H9 (cell line): Measurements from ENCODE around the gene KCNG2. TPM values are rescaled to one million over a fixed set of nuclear protein-coding genes. Genes with fewer than 3 reads are reported as not detected.

Source experiments
- DNase-seq: peaks from one replicate; pipeline ENCODE4 v3.0.0-alpha.2; 2017
- H2AFZ ChIP-seq: one replicate; pipeline ENCODE4 v1.6.1; 2013; ENCODE audit warnings: mild to moderate bottlenecking, low read length, control low read depth, moderate library complexity
- H2AK5ac ChIP-seq: 2 replicates; pipeline ENCODE4 v1.6.1; 2013; ENCODE audit warnings: low read length, control low read depth, mixed read lengths; ENCODE audit not compliant: insufficient read length
- H2BK120ac ChIP-seq: one replicate; pipeline ENCODE4 v1.6.1; 2013; ENCODE audit warnings: low read depth, mild to moderate bottlenecking, low read length, control low read depth, inconsistent platforms; ENCODE audit not compliant: poor library complexity, severe bottlenecking
- H2BK12ac ChIP-seq: 2 replicates; pipeline ENCODE4 v1.6.1; 2013; ENCODE audit warnings: low read length, control low read depth, mixed read lengths, low read depth; ENCODE audit not compliant: insufficient read length
- H2BK15ac ChIP-seq: 2 replicates; pipeline ENCODE4 v1.6.1; 2013; ENCODE audit warnings: low read depth, low read length, control low read depth
- H2BK20ac ChIP-seq: one replicate; pipeline ENCODE4 v1.6.1; 2013; ENCODE audit warnings: low read depth, mild to moderate bottlenecking, low read length, control low read depth, inconsistent platforms; ENCODE audit not compliant: poor library complexity, severe bottlenecking
- H2BK5ac ChIP-seq: 2 replicates; pipeline ENCODE4 v1.6.1; 2013; ENCODE audit warnings: low read length, control low read depth, mixed read lengths; ENCODE audit not compliant: insufficient read length
- H3K14ac ChIP-seq: 2 replicates; pipeline ENCODE4 v1.6.1; 2013; ENCODE audit warnings: low read length, control low read depth; ENCODE audit not compliant: insufficient read depth
- H3K18ac ChIP-seq: 2 replicates; pipeline ENCODE4 v1.6.1; 2013; ENCODE audit warnings: low read depth, mild to moderate bottlenecking, mixed read lengths, low read length, control low read depth; ENCODE audit not compliant: insufficient read length
- H3K23ac ChIP-seq: 2 replicates; pipeline ENCODE4 v1.6.1; 2013; ENCODE audit warnings: low read length, control low read depth, mixed read lengths, low read depth; ENCODE audit not compliant: insufficient read length
- H3K23me2 ChIP-seq: 2 replicates; pipeline ENCODE4 v1.6.1; 2013; ENCODE audit warnings: low read depth, mild to moderate bottlenecking, mixed read lengths, low read length, control low read depth; ENCODE audit not compliant: insufficient read length, poor library complexity, severe bottlenecking
- H3K27ac ChIP-seq: 2 replicates; pipeline ENCODE4 v1.5.1; 2013; ENCODE audit warnings: low read length, control low read depth, mixed read lengths, low read depth; ENCODE audit not compliant: insufficient read length
- H3K27me3 ChIP-seq: 2 replicates; pipeline ENCODE4 v1.6.1; 2013; ENCODE audit warnings: low read length, control low read depth, inconsistent platforms; ENCODE audit not compliant: insufficient read depth
- H3K4ac ChIP-seq: 2 replicates; pipeline ENCODE4 v1.6.1; 2013; ENCODE audit warnings: low read depth, mild to moderate bottlenecking, control low read depth, inconsistent platforms, low read length, moderate library complexity
- H3K4me1 ChIP-seq: 2 replicates; pipeline ENCODE4 v1.6.1; 2013; ENCODE audit warnings: low read length, control low read depth, inconsistent platforms; ENCODE audit not compliant: insufficient read depth
- H3K4me2 ChIP-seq: 2 replicates; pipeline ENCODE4 v1.6.1; 2013; ENCODE audit warnings: low read length, control low read depth, mixed read lengths; ENCODE audit not compliant: insufficient read length, insufficient read depth
- H3K56ac ChIP-seq: 2 replicates; pipeline ENCODE4 v1.6.1; 2013; ENCODE audit warnings: low read depth, mild to moderate bottlenecking, mixed read lengths, low read length, control low read depth; ENCODE audit not compliant: insufficient read length
- H3K79me1 ChIP-seq: 2 replicates; pipeline ENCODE4 v1.6.1; 2013; ENCODE audit warnings: low read depth, mild to moderate bottlenecking, moderate library complexity, low read length, control low read depth, inconsistent platforms; ENCODE audit not compliant: insufficient read depth, poor library complexity, severe bottlenecking
- H3K79me2 ChIP-seq: 2 replicates; pipeline ENCODE4 v1.6.1; 2013; ENCODE audit warnings: low read length, control low read depth, inconsistent platforms; ENCODE audit not compliant: insufficient read depth
- H3K9ac ChIP-seq: 2 replicates; pipeline ENCODE4 v1.6.1; 2013; ENCODE audit warnings: low read length, control low read depth, mixed read lengths; ENCODE audit not compliant: insufficient read length; ENCODE audit errors: extremely low read depth
- H3K9me3 ChIP-seq: one replicate; pipeline ENCODE4 v1.6.1; 2013; ENCODE audit warnings: low read depth, low read length, inconsistent platforms; ENCODE audit not compliant: control insufficient read depth
- H3T11ph ChIP-seq: one replicate; pipeline ENCODE4 v1.6.1; 2013; ENCODE audit warnings: mild to moderate bottlenecking, low read length, control low read depth, inconsistent platforms
- H4K20me1 ChIP-seq: one replicate; pipeline ENCODE4 v1.6.1; 2013; ENCODE audit not compliant: control insufficient read depth, insufficient read length, insufficient read depth
- H4K5ac ChIP-seq: 2 replicates; pipeline ENCODE4 v1.6.1; 2013; ENCODE audit warnings: low read depth, mild to moderate bottlenecking, mixed read lengths, low read length, control low read depth; ENCODE audit not compliant: insufficient read length
- H4K8ac ChIP-seq: replicated peaks from 2 replicates; pipeline ENCODE4 v1.6.1; 2013; ENCODE audit warnings: low read length, control low read depth, mixed read lengths, low read depth; ENCODE audit not compliant: insufficient read length
- H4K91ac ChIP-seq: 2 replicates; pipeline ENCODE4 v1.6.1; 2013; ENCODE audit warnings: low read depth, mild to moderate bottlenecking, moderate library complexity, mixed read lengths, low read length, control low read depth; ENCODE audit not compliant: insufficient read length
- H3K27ac Mint-ChIP-seq, 3 experiments: 2 replicates in 2 of 3; 3 replicates in 1 of 3; pipeline ENCODE4 v1.8.0; 2020 to 2021; ENCODE audit warnings: mixed read lengths in 3 of 3, mild to moderate bottlenecking in 1 of 3, moderate library complexity in 1 of 3
- H3K27me3 Mint-ChIP-seq: 2 replicates; pipeline ENCODE4 v1.8.0; 2021; ENCODE audit warnings: low read depth, mild to moderate bottlenecking, moderate library complexity, mixed read lengths
- H3K36me3 Mint-ChIP-seq, 3 experiments: 2 replicates in 2 of 3; 3 replicates in 1 of 3; pipeline ENCODE4 v1.8.0; 2020 to 2021; ENCODE audit warnings: low read depth in 3 of 3, mixed read lengths in 3 of 3; ENCODE audit not compliant: insufficient read depth in 1 of 3
- H3K4me1 Mint-ChIP-seq, 2 experiments: 2 replicates each; pipeline ENCODE4 v1.8.0; 2020; ENCODE audit warnings: mixed read lengths in 2 of 2
- H3K4me3 Mint-ChIP-seq, 2 experiments: 2 replicates in 1 of 2; 3 replicates in 1 of 2; pipeline ENCODE4 v1.8.0; 2020 to 2021; ENCODE audit warnings: mild to moderate bottlenecking in 2 of 2, mixed read lengths in 2 of 2, moderate library complexity in 1 of 2
- H3K9me3 Mint-ChIP-seq, 2 experiments: 2 replicates in 1 of 2; 3 replicates in 1 of 2; pipeline ENCODE4 v1.8.0; 2020; ENCODE audit warnings: mild to moderate bottlenecking in 2 of 2, mixed read lengths in 2 of 2, moderate library complexity in 1 of 2
- CTCF ChIP-seq: fragments of 200-600 bp; sonication (generic); conservative IDR thresholded peaks from 3 replicates; pipeline ENCODE4 v1.8.0; 2021; ENCODE audit warnings: antibody characterized with exemption, mild to moderate bottlenecking
- WGBS: extraction: QIAGEN DNeasy Blood & Tissue Kit; methylation state at CpG from one replicate; pipeline ENCODE4 v1.1.7; 2013; ENCODE audit warnings: missing lambda C conversion rate, low lambda C conversion rate, mixed read lengths; ENCODE audit not compliant: insufficient read length; ENCODE audit errors: extremely low coverage; 5-methylcytosine and 5-hydroxymethylcytosine counted together
- total RNA-seq: library from RNA; stranded (reverse); gene quantifications from 2 replicates; pipeline ENCODE4 v1.2.1, GENCODE V29; 2021

The KCNG2 gene
- total RNA-seq, 1 experiment from 2014 or later = 0.15 TPM

DNA sequence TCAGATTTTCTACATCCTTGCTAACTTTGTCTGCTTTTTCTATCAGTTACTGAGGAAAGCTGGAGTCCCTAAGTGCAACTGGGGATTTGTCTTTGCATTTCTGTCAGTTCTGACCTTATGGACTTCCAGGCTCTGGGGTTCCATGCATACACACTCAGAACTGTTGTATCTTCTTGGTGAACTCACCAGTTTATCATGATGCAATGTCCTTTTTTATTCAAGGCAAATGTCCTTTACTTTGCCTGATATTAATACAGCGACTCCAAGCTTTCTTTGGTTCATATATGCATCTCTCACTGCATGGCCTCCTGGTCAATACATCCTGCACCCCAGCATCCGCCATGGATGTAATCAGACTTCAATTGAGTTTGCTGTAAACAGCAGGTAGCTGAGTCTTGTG is 109.0 kb downstream of the KCNG2 start:
- no peak overlapping the region for H2BK20ac ChIP-seq
- Mint-ChIP-seq H3K27me3 (peaks cover 1% of the 10 kb centered on the region), H3K27ac (no peak overlapping the region), H3K36me3 (peaks cover 7 to 31% (median 13%) of the 10 kb centered on the region in 3 experiments), H3K4me3 (no peak overlapping the region), H3K9me3 (peaks cover 5 to 16% of the 10 kb centered on the region in 2 experiments), H3K4me1 (0 out of 4 replicates have a peak, but pooled peaks cover 0 to 8% of the 10 kb centered on the region in 2 experiments)
- no peak overlapping the region for H3K14ac ChIP-seq
- H2BK120ac ChIP-seq = no peak overlapping the region
- no peak overlapping the region for H3K56ac ChIP-seq
- H4K91ac ChIP-seq = no peak overlapping the region
- H4K8ac ChIP-seq = no peak overlapping the region
- H3K23ac ChIP-seq = no peak overlapping the region
- H3K4me1 ChIP-seq = no peaks in the 10 kb centered on the region
- TF ChIP-seq CTCF = no peak
- H3T11ph ChIP-seq = no peak overlapping the region
- H4K5ac ChIP-seq = no peak overlapping the region
- no peak overlapping the region for H3K9ac ChIP-seq
- no CpG with 5 or more reads among the region's 2 CpGs for WGBS
- H3K23me2 ChIP-seq = no peaks in the 10 kb centered on the region
- no peak overlapping the region for H2BK5ac ChIP-seq
- H3K79me2 ChIP-seq = no peaks in the 10 kb centered on the region
- no peak overlapping the region for H2AFZ ChIP-seq
- no peak overlapping the region for H2AK5ac ChIP-seq
- DNase-seq = no peak
- H3K4ac ChIP-seq = no peak overlapping the region
- no peaks in the 10 kb centered on the region for H4K20me1 ChIP-seq
- no peaks in the 10 kb centered on the region for H3K9me3 ChIP-seq
- no peaks in the 10 kb centered on the region for H3K27me3 ChIP-seq
- H3K27ac ChIP-seq = no peak overlapping the region
- H2BK12ac ChIP-seq = no peak overlapping the region
- no peak overlapping the region for H2BK15ac ChIP-seq
- no peaks in the 10 kb centered on the region for H3K79me1 ChIP-seq
- H3K4me2 ChIP-seq = no peak overlapping the region
- H3K18ac ChIP-seq = no peak overlapping the region
